D721Med (cell line): ENCODE measurements around the gene ANKIB1.

ENCODE experiments used
- DNase-seq: peaks from one replicate; pipeline ENCODE4 v3.0.0; 2011; ENCODE audit warnings: low spot score; ENCODE audit not compliant: insufficient read length
- FAIRE-seq: peaks from 2 replicates; lab custom pipeline; 2011; peaks lifted over from hg19 to GRCh38; lab: Jason Lieb, UNC
- CTCF ChIP-seq: IDR thresholded peaks from 2 replicates; pipeline ENCODE4 v1.5.1; 2012; ENCODE audit warnings: mild to moderate bottlenecking, control low read depth; ENCODE audit not compliant: insufficient read depth; ENCODE audit errors: missing control alignments

The ANKIB1 gene

DNA sequence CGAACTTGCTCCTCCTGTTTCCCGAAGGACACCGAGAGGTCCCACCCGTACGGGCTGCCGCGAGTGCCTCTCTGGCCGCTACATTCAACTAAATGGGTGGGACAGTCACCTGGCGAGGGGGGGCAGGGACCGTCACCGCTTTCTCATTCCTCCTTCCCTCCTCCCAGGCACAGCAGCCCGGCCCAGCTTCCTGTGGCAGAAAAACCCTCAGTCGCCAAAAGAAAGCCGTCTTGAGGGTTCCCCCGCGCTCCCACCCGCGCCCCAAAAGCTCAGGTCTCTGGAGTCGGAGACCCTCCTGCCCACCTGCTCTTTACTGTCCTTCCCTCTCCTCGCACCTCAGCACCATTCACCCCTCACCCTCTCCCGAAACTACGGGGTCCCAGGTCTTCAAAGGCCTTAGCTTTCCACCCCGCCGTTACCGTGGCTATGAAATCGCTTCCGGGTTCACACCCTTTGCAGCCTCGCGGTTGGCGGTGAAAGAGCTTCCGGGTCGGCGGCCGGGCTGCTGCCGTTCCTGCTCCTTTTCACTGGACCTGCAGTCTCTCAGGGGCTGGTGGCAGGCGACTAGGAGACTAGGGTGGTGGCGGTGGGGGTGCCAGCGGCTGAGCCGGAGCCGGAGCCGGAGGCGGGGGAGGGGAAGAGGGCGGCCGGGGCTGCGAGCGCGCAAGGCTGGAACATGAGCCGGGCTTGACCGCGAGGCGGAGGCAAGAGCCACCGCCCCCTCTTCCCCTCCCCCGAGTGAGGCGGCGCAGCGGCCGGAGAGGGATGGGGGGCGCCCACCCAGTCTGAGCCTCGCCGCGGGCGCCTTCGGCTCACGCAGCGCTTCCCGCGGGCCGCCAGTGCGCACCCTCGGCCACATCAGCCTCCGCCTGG lies at the start of gene ANKIB1, which contains the start of gene KRIT1:
TSS of gene ANKIB1 (plus strand) at position 488 of the 873 bp plus-strand sequence. CDS start 49,005 bp downstream, outside the sequence.
TSS of gene KRIT1 (minus strand) at position 428 of the 873 bp plus-strand sequence. CDS start 3,779 bp downstream, outside the sequence.
- DNase-seq: peak; percentile 55
- no peak for TF ChIP-seq CTCF
- FAIRE-seq: no peak

DNA sequence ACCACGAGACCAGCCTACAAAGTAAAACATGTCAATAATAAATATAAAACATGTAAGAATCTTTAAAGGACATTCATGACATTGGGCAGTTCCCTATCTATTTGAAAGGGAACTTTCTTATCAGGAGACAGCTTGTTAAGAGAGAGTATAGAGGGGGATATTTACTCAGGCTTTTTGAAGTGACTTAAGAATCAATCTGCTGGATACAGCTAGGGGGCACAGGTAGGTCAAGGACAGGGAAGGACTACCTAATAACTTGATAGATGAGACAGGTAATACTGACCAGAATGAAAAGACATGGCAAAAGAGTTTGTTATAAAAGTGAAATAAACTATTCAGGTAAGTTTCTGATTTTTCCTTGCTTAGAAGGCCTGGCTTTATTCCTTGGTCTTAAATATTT lies 45.0 kb upstream of the ANKIB1 start:
- no peak for DNase-seq
- TF ChIP-seq CTCF: no peak
- no peak for FAIRE-seq

DNA sequence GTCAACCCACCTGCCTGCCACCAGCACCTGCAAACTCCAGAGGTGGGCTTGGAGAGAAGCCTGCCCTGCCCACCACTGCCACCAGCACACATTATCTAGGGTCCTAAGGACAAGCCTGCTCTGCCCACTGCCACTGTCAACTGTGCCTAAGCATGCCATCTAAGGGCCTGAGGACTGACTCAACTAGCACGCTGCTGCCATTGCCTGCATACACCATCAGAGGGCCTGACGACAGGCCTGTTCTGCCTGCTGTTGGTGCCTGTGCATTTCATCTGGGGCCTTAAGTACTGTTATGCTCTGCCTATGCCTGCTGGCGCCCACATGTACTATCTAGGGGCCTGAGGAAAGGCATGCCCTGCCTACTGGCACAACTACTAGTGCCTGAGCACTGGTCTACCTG lies 39.8 kb upstream of the ANKIB1 start:
- DNase-seq (no peak), FAIRE-seq (no peak)
- TF ChIP-seq CTCF: no peak

- TF ChIP-seq CTCF: no peak
- DNase-seq (no peak), FAIRE-seq (no peak)
Observed at GRCh38 chr7:92206672-92207071, 39.1 kb upstream of the ANKIB1 start.

DNA sequence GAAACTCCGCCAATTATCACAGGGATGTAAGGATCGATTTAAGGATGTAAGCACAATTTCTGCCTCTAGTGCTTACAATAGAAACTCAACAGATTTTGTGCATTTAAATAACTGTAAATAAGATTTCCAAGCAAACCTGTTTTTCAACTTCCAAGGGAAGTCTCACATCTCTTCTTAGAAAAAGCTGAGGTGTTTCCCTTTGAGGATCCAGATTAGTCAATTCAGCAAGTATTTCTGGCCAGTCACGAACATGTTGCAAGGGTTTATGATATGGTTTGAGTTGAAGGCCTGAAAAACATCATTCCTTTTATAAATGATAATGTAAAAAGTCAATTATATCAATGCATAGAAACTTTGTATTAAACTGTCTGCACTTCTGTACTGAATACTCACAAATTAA lies 24.0 kb upstream of the ANKIB1 start:
- TF ChIP-seq CTCF: no peak
- FAIRE-seq: no peak

DNA sequence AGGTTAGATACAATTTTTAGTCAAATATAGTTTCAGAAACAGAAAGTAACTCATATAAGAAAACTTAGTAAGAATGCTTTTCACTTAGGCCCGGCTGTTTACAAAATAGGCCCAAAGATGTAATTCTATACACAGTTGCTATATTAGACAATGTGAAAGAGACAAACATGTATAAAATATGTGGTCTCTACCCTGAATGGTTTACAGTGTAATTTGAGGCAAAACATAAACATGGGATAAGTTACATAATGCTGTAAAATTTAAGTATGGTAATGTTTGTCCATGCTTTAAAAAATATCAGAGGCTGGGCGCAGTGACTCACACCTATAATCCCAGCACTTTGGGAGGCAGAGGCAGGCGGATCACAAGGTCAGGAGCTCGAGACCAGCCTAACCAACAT lies 18.8 kb upstream of the ANKIB1 start:
- DNase-seq: no peak
- no peak for TF ChIP-seq CTCF
- FAIRE-seq: no peak

More for the DNA sequence above, 24.0 kb upstream of the ANKIB1 start:
- no peak for DNase-seq

GRCh38 chr7:92228100-92228499 lies 17.7 kb upstream of the ANKIB1 start:
- FAIRE-seq (no peak), DNase-seq (no peak)
- TF ChIP-seq CTCF: no peak
